CD14-positive monocyte (primary cell): ENCODE measurements around the gene SIGLEC9. TPM values are rescaled to one million over a fixed set of nuclear protein-coding genes. Genes with fewer than 3 reads are reported as not detected.
A peak's percentile ranks its signal among the peaks of the same experiment; 100 is the strongest.

ENCODE experiments used
- DNase-seq, 3 donors: peaks; one replicate each; pipeline ENCODE4 v3.0.0-alpha.2; 2011 to 2022
- H2AFZ ChIP-seq: 2 replicates; pipeline ENCODE4 v1.6.0; 2012; ENCODE audit warnings: mild to moderate bottlenecking, low read depth, low read length, inconsistent platforms; ENCODE audit not compliant: insufficient read depth, poor library complexity, severe bottlenecking
- H3K27ac ChIP-seq, 2 donors: 1 replicate in 1 of 2; 2 replicates in 1 of 2; pipeline ENCODE4 v1.5.1; 2012 to 2013; ENCODE audit warnings: low read length in 2 of 2, control low read depth in 1 of 2, inconsistent platforms in 1 of 2, low read depth in 1 of 2, mild to moderate bottlenecking in 1 of 2
- H3K27me3 ChIP-seq, 2 donors: one replicate each; pipeline versions ENCODE4 v1.6.0 to v1.6.1; 2011 to 2013; ENCODE audit warnings: low read length in 2 of 2; ENCODE audit not compliant: control insufficient read depth in 2 of 2, insufficient read depth in 2 of 2
- H3K36me3 ChIP-seq, 2 donors: replicated peaks in 1 of 2; 1 replicate in 1 of 2; 2 replicates in 1 of 2; pipeline versions ENCODE4 v1.5.1 to v1.6.1; 2012 to 2013; ENCODE audit warnings: low read length in 2 of 2, control low read depth in 1 of 2, inconsistent platforms in 1 of 2, mild to moderate bottlenecking in 1 of 2; ENCODE audit not compliant: insufficient read depth in 2 of 2, control insufficient read depth in 1 of 2
- H3K4me1 ChIP-seq, 2 donors: 1 replicate in 1 of 2; 2 replicates in 1 of 2; pipeline versions ENCODE4 v1.5.1 to v1.6.1; 2012 to 2013; ENCODE audit warnings: low read length in 2 of 2, control low read depth in 1 of 2, inconsistent platforms in 1 of 2, mild to moderate bottlenecking in 1 of 2, moderate library complexity in 1 of 2; ENCODE audit not compliant: insufficient read depth in 2 of 2, control insufficient read depth in 1 of 2
- H3K4me2 ChIP-seq: replicated peaks from 2 replicates; pipeline ENCODE3; 2012; ENCODE audit warnings: low read length, moderate library complexity, mild to moderate bottlenecking; ENCODE audit not compliant: poor library complexity, severe bottlenecking; ENCODE audit errors: extremely low read depth
- H3K4me3 ChIP-seq, 3 experiments: fragments of 200-600 bp in 1 of 3; sonication (generic) in 1 of 3; replicated peaks in 1 of 3; 1 replicate in 2 of 3; 2 replicates in 1 of 3; pipeline ENCODE4 v1.5.1; 2011 to 2013; ENCODE audit warnings: low read length in 3 of 3, mild to moderate bottlenecking in 3 of 3, control low read depth in 2 of 3, low read depth in 2 of 3, inconsistent platforms in 1 of 3, moderate library complexity in 1 of 3
- H3K79me2 ChIP-seq: 2 replicates; pipeline ENCODE4 v1.6.0; 2012; ENCODE audit warnings: mild to moderate bottlenecking, control low read depth, inconsistent platforms, low read length, moderate library complexity; ENCODE audit not compliant: insufficient read depth
- H3K9ac ChIP-seq: 2 replicates; pipeline ENCODE4 v1.6.0; 2017; ENCODE audit warnings: low read length, mild to moderate bottlenecking; ENCODE audit not compliant: insufficient read depth, poor library complexity, severe bottlenecking
- H3K9me3 ChIP-seq, 2 donors: replicated peaks in 1 of 2; 1 replicate in 1 of 2; 2 replicates in 1 of 2; pipeline versions ENCODE4 v1.5.1 to v1.6.1; 2012 to 2013; ENCODE audit warnings: low read length in 2 of 2, control low read depth in 1 of 2; ENCODE audit not compliant: control insufficient read depth in 1 of 2, insufficient read depth in 1 of 2
- H4K20me1 ChIP-seq: 2 replicates; pipeline ENCODE4 v1.6.0; 2012; ENCODE audit warnings: mild to moderate bottlenecking, low read length, control low read depth, moderate library complexity; ENCODE audit not compliant: insufficient read depth
- H3K27ac Mint-ChIP-seq, 7 donors: one replicate each; pipeline ENCODE4 v1.8.0; 2020; ENCODE audit warnings: mild to moderate bottlenecking in 7 of 7, mixed read lengths in 7 of 7, moderate library complexity in 6 of 7, inconsistent platforms in 2 of 7
- H3K27me3 Mint-ChIP-seq, 3 donors: one replicate each; pipeline ENCODE4 v1.8.0; 2021 to 2022; ENCODE audit warnings: low read depth in 3 of 3, mild to moderate bottlenecking in 3 of 3, mixed read lengths in 3 of 3, moderate library complexity in 3 of 3, inconsistent platforms in 1 of 3
- H3K36me3 Mint-ChIP-seq, 2 donors: one replicate each; pipeline ENCODE4 v1.8.0; 2020; ENCODE audit warnings: mixed read lengths in 2 of 2, inconsistent platforms in 1 of 2, mild to moderate bottlenecking in 1 of 2
- H3K4me1 Mint-ChIP-seq: one replicate; pipeline ENCODE4 v1.8.0; 2020; ENCODE audit warnings: mild to moderate bottlenecking, mixed read lengths
- H3K4me3 Mint-ChIP-seq, 2 donors: one replicate each; pipeline ENCODE4 v1.8.0; 2020; ENCODE audit warnings: mild to moderate bottlenecking in 2 of 2, mixed read lengths in 2 of 2, moderate library complexity in 1 of 2
- H3K9me3 Mint-ChIP-seq, 7 donors: one replicate each; pipeline ENCODE4 v1.8.0; 2020 to 2022; ENCODE audit warnings: mixed read lengths in 7 of 7, mild to moderate bottlenecking in 6 of 7, moderate library complexity in 6 of 7, inconsistent platforms in 2 of 7
- WGBS: methylation state at CpG from one replicate; pipeline ENCODE4 v1.1.5; 2013; ENCODE audit warnings: missing lambda C conversion rate; ENCODE audit not compliant: insufficient coverage; 5-methylcytosine and 5-hydroxymethylcytosine counted together
- intact Hi-C, 2 donors: fragments of 100-400 bp; cut with micrococcal nuclease; formaldehyde crosslinking; loops; one replicate each; pipeline versions ENCODE4 v1.15.0 to v1.15.1; 2023
- polyA plus RNA-seq, 3 donors: library from polyadenylated mRNA; depleted of rRNA in 1 of 3; unstranded in 2 of 3; stranded (reverse) in 1 of 3; fragments of 300-500 nt in 2 of 3; fragments of >200 nt in 1 of 3; fragmentation: Illumina TruSeq in 2 of 3; gene quantifications; 1 replicate in 2 of 3; 2 replicates in 1 of 3; pipeline ENCODE4 v1.2.3, GENCODE V29; 2012 to 2021
- TF ChIP-seq, protein P1 (sequence below): fragments of 200-600 bp; IDR thresholded peaks from one replicate; pipeline ENCODE4 v1.8.0; 2022; ENCODE audit warnings: antibody characterized with exemption, mild to moderate bottlenecking

SIGLEC9 gene
- polyA plus RNA-seq, 3 donors: 87.5 to 137 (median 133) TPM

DNA sequence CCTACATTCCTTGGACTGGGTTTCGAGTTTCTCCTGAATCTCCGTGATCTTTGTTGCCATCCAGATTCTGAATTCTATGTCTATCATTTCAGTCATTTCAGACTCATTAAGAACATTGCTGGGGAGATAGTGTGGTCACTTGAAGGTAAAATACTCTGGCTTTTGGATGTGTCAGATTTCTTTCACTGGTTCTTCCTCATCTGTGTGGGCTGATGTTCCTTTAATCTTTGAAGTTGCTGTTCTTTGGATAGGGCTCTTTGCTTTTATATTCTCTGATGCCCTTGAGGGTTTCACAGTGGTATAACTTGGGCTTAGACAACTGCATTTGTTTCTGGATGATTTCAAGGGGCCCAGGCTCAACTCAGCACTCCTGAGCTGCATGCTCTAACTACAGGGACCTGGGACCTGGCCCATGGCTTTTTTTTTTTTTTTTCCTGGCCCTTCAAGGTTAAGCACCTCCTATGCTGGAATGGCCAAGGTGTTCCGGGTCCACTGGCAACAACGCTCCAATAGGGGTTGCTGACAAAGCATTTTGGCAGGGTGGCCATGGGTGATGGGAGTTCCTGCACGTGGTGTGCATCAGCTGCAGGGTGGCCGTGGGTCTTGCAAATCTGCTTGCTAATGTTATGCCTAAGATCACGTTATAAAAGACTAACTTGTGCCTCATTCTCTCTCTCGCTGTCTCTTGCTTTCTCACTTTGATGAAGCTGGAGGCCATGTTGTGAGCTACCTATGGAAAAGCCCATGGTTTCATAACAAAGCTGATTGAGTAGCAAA is 11.5 kb downstream of the SIGLEC9 start:
- H3K27ac ChIP-seq: peak overlapping the region; percentile 98 to 99
- H3K27me3 ChIP-seq: no peaks in the 10 kb centered on the region
- peaks cover 37 to 60% of the 10 kb centered on the region in 2 donors for H3K36me3 Mint-ChIP-seq
- H3K36me3 ChIP-seq: peaks cover 0 to 7% of the 10 kb centered on the region in 2 donors
- H3K4me2 ChIP-seq: peak overlapping the region; percentile 76
- peaks cover 3% of the 10 kb centered on the region for H4K20me1 ChIP-seq
- H3K9me3 Mint-ChIP-seq: no peaks in the 10 kb centered on the region
- H3K9ac ChIP-seq: peak overlapping the region; percentile 72
- H3K27me3 Mint-ChIP-seq: no peaks in the 10 kb centered on the region
- WGBS: 52% methylated on average over 2 of the region's 8 CpGs
- DNase-seq: peak in 1 of 3 donors; percentile 40
- TF ChIP-seq, protein P1, sequence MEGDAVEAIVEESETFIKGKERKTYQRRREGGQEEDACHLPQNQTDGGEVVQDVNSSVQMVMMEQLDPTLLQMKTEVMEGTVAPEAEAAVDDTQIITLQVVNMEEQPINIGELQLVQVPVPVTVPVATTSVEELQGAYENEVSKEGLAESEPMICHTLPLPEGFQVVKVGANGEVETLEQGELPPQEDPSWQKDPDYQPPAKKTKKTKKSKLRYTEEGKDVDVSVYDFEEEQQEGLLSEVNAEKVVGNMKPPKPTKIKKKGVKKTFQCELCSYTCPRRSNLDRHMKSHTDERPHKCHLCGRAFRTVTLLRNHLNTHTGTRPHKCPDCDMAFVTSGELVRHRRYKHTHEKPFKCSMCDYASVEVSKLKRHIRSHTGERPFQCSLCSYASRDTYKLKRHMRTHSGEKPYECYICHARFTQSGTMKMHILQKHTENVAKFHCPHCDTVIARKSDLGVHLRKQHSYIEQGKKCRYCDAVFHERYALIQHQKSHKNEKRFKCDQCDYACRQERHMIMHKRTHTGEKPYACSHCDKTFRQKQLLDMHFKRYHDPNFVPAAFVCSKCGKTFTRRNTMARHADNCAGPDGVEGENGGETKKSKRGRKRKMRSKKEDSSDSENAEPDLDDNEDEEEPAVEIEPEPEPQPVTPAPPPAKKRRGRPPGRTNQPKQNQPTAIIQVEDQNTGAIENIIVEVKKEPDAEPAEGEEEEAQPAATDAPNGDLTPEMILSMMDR: no peak
- H3K4me1 ChIP-seq: peaks cover 93 to 96% of the 10 kb centered on the region in 2 donors
- H3K9me3 ChIP-seq: no peaks in the 10 kb centered on the region
- H2AFZ ChIP-seq: no peak overlapping the region
- H3K4me3 ChIP-seq: peak overlapping the region in 1 of 3 experiments; percentile 72
- H3K27ac Mint-ChIP-seq: peak overlapping the region; percentile 98 to 100 (median 100)
- intact Hi-C loops: loop anchor here in 1 of 2 donors (2.0 kb wide), 1 partner anchor 13 kb away; no protein-coding TSS in a partner anchor
- peak overlapping the region; percentile 60 to 86 for H3K4me3 Mint-ChIP-seq
- peaks cover 53% of the 10 kb centered on the region for H3K79me2 ChIP-seq
- H3K4me1 Mint-ChIP-seq: peaks cover 87% of the 10 kb centered on the region

DNA sequence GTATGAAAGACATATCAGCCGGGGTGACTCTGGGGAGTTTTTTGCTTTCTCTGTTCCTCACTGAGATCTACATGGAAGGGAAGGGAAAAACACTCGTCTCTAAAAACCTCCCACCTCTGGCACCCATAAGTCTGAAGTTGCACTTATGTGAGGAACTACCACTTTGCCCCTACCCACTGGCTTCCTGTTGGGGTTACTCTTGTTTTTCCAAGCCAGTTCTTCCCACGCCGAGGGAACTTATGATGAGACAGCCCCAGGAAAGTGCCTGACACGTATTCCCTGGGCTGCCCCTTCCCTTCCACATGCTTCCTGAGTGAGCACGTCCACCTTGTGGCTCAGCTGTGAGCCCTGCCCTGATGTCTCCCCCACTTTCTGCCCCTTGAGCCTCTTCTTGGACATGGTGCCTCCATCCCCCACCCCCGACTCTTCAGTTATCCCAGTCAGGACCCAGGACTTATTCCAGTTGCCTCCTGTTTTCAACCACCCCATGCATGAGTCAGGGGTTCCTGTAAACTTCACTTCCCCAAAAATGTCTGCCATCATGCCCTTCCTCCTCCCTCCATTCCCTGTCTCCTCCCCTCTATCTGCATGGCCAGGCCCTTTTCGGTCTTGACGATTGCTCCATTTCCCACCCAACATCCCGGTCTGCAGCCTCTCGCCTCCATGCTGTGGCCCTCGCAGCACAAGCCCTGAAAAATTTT is 12.3 kb downstream of the SIGLEC9 start:
- Histone ChIP-seq H2AFZ (peak overlapping the region; percentile 38), H3K9ac (peak overlapping the region; percentile 72), H3K79me2 (peaks cover 61% of the 10 kb centered on the region), H3K36me3 (peaks cover 0 to 7% of the 10 kb centered on the region in 2 donors), H3K9me3 (no peaks in the 10 kb centered on the region), H3K27ac (peak overlapping the region; percentile 98 to 99), H3K4me3 (peak overlapping the region; percentile 1 to 72 (median 11)), H3K4me1 (peaks cover 95 to 96% of the 10 kb centered on the region in 2 donors), H4K20me1 (peaks cover 3% of the 10 kb centered on the region), H3K27me3 (no peaks in the 10 kb centered on the region), H3K4me2 (peak overlapping the region; percentile 76)
- Mint-ChIP-seq H3K36me3 (peaks cover 39 to 67% of the 10 kb centered on the region in 2 donors), H3K4me1 (peaks cover 89% of the 10 kb centered on the region), H3K27ac (peak overlapping the region; percentile 98 to 100 (median 100)), H3K9me3 (no peaks in the 10 kb centered on the region), H3K4me3 (peak overlapping the region; percentile 60 to 86), H3K27me3 (no peaks in the 10 kb centered on the region)
- 1% methylated on average over 11 of the region's 12 CpGs for WGBS
- intact Hi-C loops: loop anchor here in 1 of 2 donors (1.0 to 2.0 kb wide), 2 partner anchors 9 to 14 kb away; no protein-coding TSS in a partner anchor
- TF ChIP-seq, protein P1: no peak
- peak; percentile 87 to 90 (median 88) for DNase-seq
